ENCODE results near the gene NTF3.

- TF ChIP-seq CTCF (IDR thresholded peaks at IDR 0.05) (no peak), POLR2AphosphoS5 (IDR thresholded peaks at IDR 0.05) (no peak), EP300 (IDR thresholded peaks at IDR 0.05) (no peak)
Observed at GRCh38 chr12:5524769-5525436, 93.0 kb downstream of the NTF3 start.

Data from upper lobe of left lung (tissue), 4 donors.